Panc1 (cell line): ENCODE measurements around the gene MTNR1B. TPM values are rescaled to one million over a fixed set of nuclear protein-coding genes. Genes with fewer than 3 reads are reported as not detected.

Experiments used
- ATAC-seq: fragments of 200-7000 bp; cut with Tn5 transposase; 2 replicates; pipeline ENCODE4 v1.9.1; 2020; ENCODE audit warnings: mild to moderate bottlenecking, moderate library complexity
- BruUV-seq: library from RNA; stranded (reverse); fragments of 400-500 nt; replicated peaks from 2 replicates; lab custom pipeline; 2021; lab: Mats Ljungman, UMichigan
- CTCF ChIA-PET: fragments of 300-600 bp; sonication (Branson Sonifier 250); formaldehyde crosslinking; loops from one replicate; lab custom pipeline; 2022; ENCODE audit warnings: antibody characterized with exemption; lab: Charles Lee
- POLR2A ChIA-PET: fragments of 300-600 bp; sonication (Branson Sonifier 250); formaldehyde crosslinking; loops from one replicate; lab custom pipeline; 2022; ENCODE audit warnings: antibody characterized with exemption; lab: Charles Lee
- DNase-seq: peaks from one replicate; pipeline ENCODE4 v3.0.0-alpha.2; 2010; ENCODE audit warnings: low read depth, low spot score
- H3K27ac ChIP-seq: 2 replicates; pipeline ENCODE4 v1.5.1; 2011; ENCODE audit warnings: mild to moderate bottlenecking, low read length, inconsistent platforms
- H3K27me3 ChIP-seq: fragments of 200-500 bp; sonication (Bioruptor generic); 2 replicates; pipeline ENCODE4 v1.6.0; 2014; ENCODE audit warnings: low read length, inconsistent platforms; ENCODE audit not compliant: control insufficient read depth, insufficient read depth
- H3K36me3 ChIP-seq: fragments of 200-500 bp; sonication (Bioruptor generic); 2 replicates; pipeline ENCODE4 v1.5.1; 2014; ENCODE audit warnings: inconsistent platforms, mild to moderate bottlenecking, low read length, moderate library complexity; ENCODE audit not compliant: control insufficient read depth, insufficient read depth
- H3K4me1 ChIP-seq: 2 replicates; pipeline ENCODE4 v1.5.1; 2011; ENCODE audit warnings: inconsistent platforms, mild to moderate bottlenecking, low read length, moderate library complexity; ENCODE audit not compliant: control insufficient read depth, insufficient read depth
- H3K4me3 ChIP-seq, 2 experiments: 2 replicates each; pipeline ENCODE4 v1.5.1; 2011 to 2012; ENCODE audit warnings: low read depth in 2 of 2, low read length in 2 of 2, mild to moderate bottlenecking in 2 of 2, inconsistent platforms in 1 of 2, moderate library complexity in 1 of 2
- H3K9me3 ChIP-seq: fragments of 200-500 bp; sonication (Bioruptor generic); 2 replicates; pipeline ENCODE4 v1.5.1; 2014; ENCODE audit warnings: low read depth, mild to moderate bottlenecking, inconsistent platforms, low read length, moderate library complexity; ENCODE audit not compliant: control insufficient read depth, insufficient read depth
- CTCF ChIP-seq: fragments of 450-650 bp; IDR thresholded peaks from 2 replicates; pipeline ENCODE4 v1.5.1; 2017; ENCODE audit warnings: mild to moderate bottlenecking
- POLR2AphosphoS5 ChIP-seq: IDR thresholded peaks from 2 replicates; pipeline ENCODE4 v1.6.1; 2012; ENCODE audit warnings: mild to moderate bottlenecking, low read depth, low read length, moderate library complexity
- REST ChIP-seq, 2 experiments: IDR thresholded peaks; 2 replicates each; pipeline ENCODE4 v1.6.1; 2011 to 2012; ENCODE audit warnings: low read depth in 2 of 2, control low read depth in 1 of 2, low read length in 1 of 2, mild to moderate bottlenecking in 1 of 2, moderate library complexity in 1 of 2; ENCODE audit not compliant: insufficient read depth in 1 of 2
- SIN3A ChIP-seq: IDR thresholded peaks from 2 replicates; pipeline ENCODE4 v1.6.1; 2012; ENCODE audit warnings: low read depth, mild to moderate bottlenecking, low read length, moderate library complexity, borderline replicate concordance; ENCODE audit not compliant: insufficient read depth
- TCF7L2 ChIP-seq: IDR thresholded peaks from 2 replicates; pipeline ENCODE4 v1.6.1; 2011; ENCODE audit warnings: mild to moderate bottlenecking, low read depth, low read length, inconsistent platforms
- in situ Hi-C: cut with HindIII; loops from 2 replicates; pipeline ENCODE4 v1.10.0; 2016; ENCODE audit warnings: low sequenced_read_pairs, low pct_unique_long_range_greater_than_20kb
- intact Hi-C: fragments of 100-400 bp; cut with micrococcal nuclease; formaldehyde crosslinking; loops from one replicate; pipeline ENCODE4 v1.10.0; 2022; ENCODE audit not compliant: unreplicated experiment
- total RNA-seq: library from RNA; stranded (reverse); gene quantifications from one replicate; pipeline ENCODE4 v1.2.1, GENCODE V29; 2021; ENCODE audit not compliant: unreplicated experiment

Gene MTNR1B
- total RNA-seq, 1 experiment from 2014 or later, result not detected

GRCh38 chr11:92967867-92968266 lies 1.6 kb upstream of the MTNR1B start:
- no peak for ATAC-seq
- in situ Hi-C loops, result no loop called here
- intact Hi-C loops, result no loop called here
- Histone ChIP-seq H3K27me3 (no peaks in the 10 kb centered on the region; the same call in 1 of the 2 replicates), H3K4me1 (no peaks in the 10 kb centered on the region), H3K4me3 (no peak overlapping the region), H3K36me3 (no peaks in the 10 kb centered on the region), H3K9me3 (no peaks in the 10 kb centered on the region), H3K27ac (no peak overlapping the region)
- no peak for DNase-seq
- TF ChIP-seq POLR2AphosphoS5 (no peak), TCF7L2 (no peak), REST (IDR thresholded peaks at IDR 0.05; ENCODE audit: insufficient read depth in 1 of 2, low read depth in 2 of 2, low read length in 1 of 2) (no peak)
- BruUV-seq, result no TSS peak
- ChIA-PET POLR2A (no interaction called here), CTCF (no interaction called here)

GRCh38 chr11:92969293-92969633 lies 188 bp upstream of the MTNR1B start:
- DNase-seq, result no peak
- Histone ChIP-seq H3K27me3 (no peaks in the 10 kb centered on the region; the same call in 1 of the 2 replicates), H3K36me3 (no peaks in the 10 kb centered on the region), H3K4me3 (no peak overlapping the region), H3K4me1 (no peaks in the 10 kb centered on the region), H3K9me3 (no peaks in the 10 kb centered on the region), H3K27ac (no peak overlapping the region)
- no peak for ATAC-seq
- TF ChIP-seq POLR2AphosphoS5, result no peak
- no peak for TF ChIP-seq TCF7L2
- no peak for TF ChIP-seq CTCF
- TF ChIP-seq REST (IDR thresholded peaks at IDR 0.05; ENCODE audit: insufficient read depth in 1 of 2, low read depth in 2 of 2, low read length in 1 of 2), result no peak
- no peak for TF ChIP-seq SIN3A
- in situ Hi-C loops (no loop called here), intact Hi-C loops (no loop called here)
- ChIA-PET CTCF (no interaction called here), POLR2A (no interaction called here)
- BruUV-seq, result no TSS peak
